Measurements from ENCODE around the gene GALT. TPM values are rescaled to one million over a fixed set of nuclear protein-coding genes. Genes with fewer than 3 reads are reported as not detected.
"Not testable (repeated sequence)": the region's sequence is repeated elsewhere in the genome, so short reads cannot be mapped to it uniquely, and the experiment has no call there.

Gene GALT
- total RNA-seq, 1 experiment from 2014 or later, result 9.9 TPM

DNA sequence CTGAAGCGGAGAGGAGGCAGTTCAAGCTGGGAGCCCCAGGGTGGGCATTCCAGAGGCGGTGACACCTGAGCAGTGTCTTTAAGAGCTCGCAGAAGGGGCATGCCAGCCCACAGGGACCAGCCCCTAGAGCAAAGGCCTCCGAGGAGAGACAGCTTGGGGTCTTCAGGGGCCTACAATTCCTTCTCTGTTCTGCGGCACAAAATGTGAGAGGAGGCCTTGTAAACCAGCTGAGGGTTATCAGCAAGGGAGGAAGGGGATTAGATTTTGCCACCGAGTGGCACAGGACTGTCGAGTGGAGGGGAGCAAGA lies 8.4 kb upstream of the GALT start:
- H3K36me3 ChIP-seq, result peaks cover 9% of the 10 kb centered on the region; the same call in 1 of the 2 replicates
- no peaks in the 10 kb centered on the region for H3K9me3 ChIP-seq
- peak overlapping the region; percentile 76 for H3K4me3 ChIP-seq
- H3K27me3 ChIP-seq, result no peaks in the 10 kb centered on the region
- DNase-seq, result no peak

DNA sequence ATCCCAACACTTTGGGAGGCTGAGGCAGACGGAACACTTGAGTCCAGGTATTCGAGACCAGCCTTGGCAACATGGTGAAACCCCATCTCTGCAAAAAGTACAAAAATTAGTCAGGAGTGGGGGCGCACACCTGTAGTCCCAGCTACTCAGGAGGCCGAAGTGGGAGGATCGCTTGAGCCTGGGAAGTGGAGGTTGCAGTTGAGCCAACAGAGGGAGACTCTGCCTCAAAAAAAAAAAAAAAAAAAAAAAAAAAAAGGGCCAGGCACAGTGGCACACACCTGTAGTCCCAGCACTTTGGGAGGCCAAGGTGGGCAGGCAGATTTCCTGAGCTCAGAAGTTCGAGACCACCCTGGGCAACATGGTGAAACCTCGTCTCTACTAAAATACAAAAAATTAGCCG lies 7.2 kb upstream of the GALT start:
- not testable (repeated sequence) for H3K4me3 ChIP-seq, H3K27me3 ChIP-seq, DNase-seq, H3K9me3 ChIP-seq, H3K36me3 ChIP-seq

DNA sequence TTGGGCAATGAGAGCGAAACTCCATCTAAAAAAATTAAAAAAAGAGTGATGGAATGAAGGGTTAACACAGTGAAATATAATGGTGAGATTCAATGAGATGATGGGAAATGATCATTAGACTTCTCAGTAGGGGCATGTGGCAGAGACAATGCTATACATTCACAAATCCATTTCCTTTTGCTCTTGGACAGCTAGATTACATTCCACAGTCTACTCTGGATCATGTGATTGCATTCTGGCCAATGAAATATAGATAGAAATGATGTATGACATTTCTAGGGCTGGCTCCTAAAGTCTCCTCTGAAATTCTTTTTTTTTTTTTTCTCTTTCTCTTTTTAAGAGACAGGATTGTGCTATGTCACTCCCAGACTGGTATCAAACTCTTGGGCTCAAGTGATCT lies 3.8 kb upstream of the GALT start:
- Histone ChIP-seq H3K36me3 (no peaks in the 10 kb centered on the region), H3K4me3 (no peak overlapping the region), H3K9me3 (no peaks in the 10 kb centered on the region), H3K27me3 (no peaks in the 10 kb centered on the region)
- DNase-seq, result no peak

DNA sequence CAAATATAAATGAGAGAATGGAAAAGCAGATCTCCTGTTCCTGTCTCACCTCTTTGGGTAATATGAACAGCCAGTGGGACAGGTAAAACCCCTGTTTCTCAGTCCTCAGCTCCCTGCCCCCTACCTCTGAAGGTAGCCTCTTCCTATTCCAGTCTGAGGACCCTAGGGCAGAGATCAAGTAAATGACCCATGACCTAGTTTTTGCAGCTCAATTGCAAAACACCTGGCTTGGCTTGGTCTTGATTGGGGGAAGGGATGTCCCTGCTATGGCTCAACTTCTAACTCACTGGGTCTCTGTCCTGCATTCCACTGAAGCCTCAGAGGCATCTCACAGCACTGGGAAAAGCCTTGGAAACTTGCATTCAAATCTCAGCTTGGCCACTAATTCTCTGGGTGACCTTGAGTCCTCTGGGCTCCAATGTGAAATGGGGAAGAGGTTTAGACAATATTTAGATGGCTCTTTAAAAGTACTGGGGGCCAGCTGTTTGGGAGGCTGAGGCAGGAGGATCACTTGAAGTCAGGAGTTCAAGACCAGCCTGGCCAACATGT lies 1.6 kb upstream of the GALT start:
- H3K36me3 ChIP-seq, result no peaks in the 10 kb centered on the region; the same call in 1 of the 2 replicates
- no peaks in the 10 kb centered on the region for H3K27me3 ChIP-seq
- no peak for DNase-seq
- H3K9me3 ChIP-seq, result no peaks in the 10 kb centered on the region
- no peak overlapping the region for H3K4me3 ChIP-seq

DNA sequence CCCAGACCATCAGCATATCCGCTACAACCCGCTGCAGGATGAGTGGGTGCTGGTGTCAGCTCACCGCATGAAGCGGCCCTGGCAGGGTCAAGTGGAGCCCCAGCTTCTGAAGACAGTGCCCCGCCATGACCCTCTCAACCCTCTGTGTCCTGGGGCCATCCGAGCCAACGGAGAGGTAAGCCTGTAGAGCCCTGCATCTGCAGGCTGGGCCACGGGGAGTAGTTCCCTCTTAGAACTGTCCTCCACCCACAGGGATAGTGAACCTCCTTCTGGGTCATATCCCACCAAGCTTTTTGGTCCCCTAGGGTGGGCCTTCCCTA lies 569 bp downstream of the GALT start:
- H3K4me3 ChIP-seq, result peak overlapping the region; percentile 60
- no peaks in the 10 kb centered on the region; the same call in 1 of the 2 replicates for H3K36me3 ChIP-seq
- DNase-seq, result no peak
- no peaks in the 10 kb centered on the region for H3K27me3 ChIP-seq
- H3K9me3 ChIP-seq, result no peaks in the 10 kb centered on the region

DNA sequence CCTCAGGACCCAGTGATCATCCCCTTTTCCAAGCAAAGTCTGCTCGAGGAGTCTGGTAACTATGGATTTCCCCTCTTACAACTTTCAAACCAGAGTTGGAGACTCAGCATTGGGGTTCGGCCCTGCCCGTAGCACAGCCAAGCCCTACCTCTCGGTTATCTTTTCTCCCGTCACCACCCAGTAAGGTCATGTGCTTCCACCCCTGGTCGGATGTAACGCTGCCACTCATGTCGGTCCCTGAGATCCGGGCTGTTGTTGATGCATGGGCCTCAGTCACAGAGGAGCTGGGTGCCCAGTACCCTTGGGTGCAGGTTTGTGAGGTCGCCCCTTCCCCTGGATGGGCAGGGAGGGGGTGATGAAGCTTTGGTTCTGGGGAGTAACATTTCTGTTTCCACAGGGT lies 1.2 kb downstream of the GALT start:
- Histone ChIP-seq H3K27me3 (no peaks in the 10 kb centered on the region), H3K9me3 (no peaks in the 10 kb centered on the region), H3K36me3 (no peaks in the 10 kb centered on the region; the same call in 1 of the 2 replicates), H3K4me3 (peak overlapping the region; percentile 60)
- DNase-seq, result no peak

DNA sequence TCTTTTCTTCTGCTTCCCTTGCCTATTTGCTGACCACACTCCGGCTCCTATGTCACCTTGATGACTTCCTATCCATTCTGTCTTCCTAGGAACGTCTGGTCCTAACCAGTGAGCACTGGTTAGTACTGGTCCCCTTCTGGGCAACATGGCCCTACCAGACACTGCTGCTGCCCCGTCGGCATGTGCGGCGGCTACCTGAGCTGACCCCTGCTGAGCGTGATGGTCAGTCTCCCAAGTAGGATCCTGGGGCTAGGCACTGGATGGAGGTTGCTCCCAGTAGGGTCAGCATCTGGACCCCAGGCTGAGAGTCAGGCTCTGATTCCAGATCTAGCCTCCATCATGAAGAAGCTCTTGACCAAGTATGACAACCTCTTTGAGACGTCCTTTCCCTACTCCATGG lies 2.2 kb downstream of the GALT start:
- DNase-seq, result no peak
- no peak overlapping the region for H3K4me3 ChIP-seq
- no peaks in the 10 kb centered on the region for H3K9me3 ChIP-seq
- no peaks in the 10 kb centered on the region; the same call in 1 of the 2 replicates for H3K36me3 ChIP-seq
- H3K27me3 ChIP-seq, result no peaks in the 10 kb centered on the region

DNA sequence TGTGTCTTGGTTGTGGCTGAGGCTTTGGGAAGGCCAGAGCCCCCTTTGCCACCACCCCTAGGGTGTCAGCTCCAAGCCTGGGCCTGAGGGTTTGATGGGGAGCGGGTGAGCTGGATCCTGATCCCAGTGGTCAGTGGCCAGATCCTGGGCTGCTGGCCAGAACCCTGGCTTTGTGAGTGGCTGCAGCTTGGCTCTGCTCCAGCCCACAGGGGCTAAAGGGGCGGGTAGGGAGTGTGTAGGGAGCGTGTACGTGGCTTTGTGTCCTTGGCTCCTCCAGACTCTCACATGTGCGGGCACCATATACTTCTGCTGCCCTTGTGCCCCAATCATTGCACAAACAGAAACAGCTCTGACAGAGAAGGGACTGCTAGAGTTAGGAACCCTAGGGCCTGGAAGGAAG lies 4.3 kb downstream of the GALT start:
- H3K27me3 ChIP-seq, result no peaks in the 10 kb centered on the region
- H3K4me3 ChIP-seq, result no peak overlapping the region; the same call in 1 of the 2 replicates
- DNase-seq, result no peak
- H3K9me3 ChIP-seq, result no peaks in the 10 kb centered on the region
- H3K36me3 ChIP-seq, result no peaks in the 10 kb centered on the region; the same call in 1 of the 2 replicates

DNA sequence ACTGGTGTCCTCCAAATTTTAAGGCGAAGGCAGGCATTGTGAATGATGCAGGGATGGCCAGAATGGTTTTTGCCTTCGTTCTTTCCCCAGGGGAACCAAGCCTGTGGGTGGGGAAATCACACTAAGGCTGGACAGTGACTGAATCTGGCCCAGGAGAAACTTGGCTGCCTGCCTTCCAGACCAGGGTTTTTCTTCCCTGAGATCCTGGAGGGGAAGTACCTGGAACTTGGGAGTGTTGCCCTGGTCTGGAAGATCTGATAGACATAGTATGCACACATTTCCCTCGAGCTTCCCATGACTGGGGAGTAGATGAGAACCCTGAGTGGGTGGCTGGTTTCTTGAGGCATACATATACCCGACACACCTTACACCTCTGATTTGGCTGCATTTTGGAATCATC lies 4.8 kb downstream of the GALT start:
- Histone ChIP-seq H3K9me3 (no peaks in the 10 kb centered on the region), H3K36me3 (no peaks in the 10 kb centered on the region; the same call in 1 of the 2 replicates), H3K27me3 (no peaks in the 10 kb centered on the region), H3K4me3 (peak overlapping the region; percentile 52)
- DNase-seq, result peak; percentile 58

DNA sequence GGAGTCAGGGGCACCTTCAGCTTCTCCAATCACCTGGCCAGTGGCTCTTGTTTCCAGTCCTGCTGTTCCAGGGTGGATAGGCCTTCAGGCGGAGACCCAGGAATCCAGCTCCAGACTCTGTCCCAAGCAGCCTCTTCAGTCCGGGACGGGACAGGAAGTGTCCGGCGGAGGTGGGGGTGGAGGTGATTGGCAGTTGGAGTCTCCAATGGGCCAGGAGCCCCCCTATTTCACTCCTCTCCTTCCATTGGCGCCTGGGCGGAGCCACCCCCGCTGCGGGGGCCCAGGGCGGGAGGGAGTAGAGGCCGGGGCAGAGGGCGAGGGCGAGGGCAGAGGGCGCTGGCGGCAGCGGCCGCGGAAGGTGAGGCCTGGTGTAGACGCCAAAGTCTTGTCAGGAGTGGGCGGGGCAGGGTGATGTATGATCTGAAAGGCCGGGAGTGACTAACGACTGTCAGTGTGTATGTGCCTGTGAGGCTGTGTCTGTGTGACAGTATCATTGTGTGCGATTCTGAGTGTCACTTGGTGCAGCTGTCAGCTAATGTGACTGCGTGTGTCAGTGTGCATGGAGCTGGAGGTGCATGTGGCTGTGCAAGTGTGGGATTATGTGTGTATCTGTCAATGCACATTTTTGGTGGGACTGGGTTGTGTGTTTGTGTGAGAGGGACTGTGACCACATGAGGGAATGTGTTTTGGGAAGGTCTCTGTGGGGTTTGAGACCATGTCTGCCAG lies 5.6 kb downstream of the GALT start, which contains the start of gene IL11RA:
Gene IL11RA, plus strand, starts transcription at position 310 of the 726 bp plus-strand sequence. CDS start 3,033 bp downstream, outside the sequence.
- Histone ChIP-seq H3K36me3 (no peaks in the 10 kb centered on the region; the same call in 1 of the 2 replicates), H3K27me3 (no peaks in the 10 kb centered on the region), H3K4me3 (peak within 1 kb of the TSS; percentile 52), H3K9me3 (no peaks in the 10 kb centered on the region)
- DNase-seq, result peak; percentile 96

DNA sequence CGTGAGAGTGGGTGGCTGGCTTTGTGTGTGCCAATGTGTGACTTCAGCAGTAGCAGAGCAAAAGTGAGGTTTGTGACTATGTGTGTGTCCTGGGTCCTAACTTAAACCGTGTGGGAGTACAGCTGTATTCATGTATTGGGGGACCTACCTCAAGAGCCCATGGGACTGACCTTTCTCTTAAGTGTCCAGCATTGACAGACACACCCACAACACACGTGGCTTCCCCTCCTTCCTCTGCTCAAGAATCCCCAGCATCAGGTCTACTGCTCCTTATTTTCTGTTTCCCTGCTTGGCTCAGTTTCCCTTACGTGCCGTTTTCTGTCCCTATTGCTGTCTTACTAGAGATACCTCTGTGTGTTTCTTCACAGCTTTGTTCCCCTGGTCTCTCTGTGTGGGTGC lies 6.1 kb downstream of the GALT start:
- Histone ChIP-seq H3K27me3 (no peaks in the 10 kb centered on the region), H3K4me3 (peak overlapping the region; percentile 52), H3K36me3 (no peaks in the 10 kb centered on the region; the same call in 1 of the 2 replicates), H3K9me3 (no peaks in the 10 kb centered on the region)
- no peak for DNase-seq

DNA sequence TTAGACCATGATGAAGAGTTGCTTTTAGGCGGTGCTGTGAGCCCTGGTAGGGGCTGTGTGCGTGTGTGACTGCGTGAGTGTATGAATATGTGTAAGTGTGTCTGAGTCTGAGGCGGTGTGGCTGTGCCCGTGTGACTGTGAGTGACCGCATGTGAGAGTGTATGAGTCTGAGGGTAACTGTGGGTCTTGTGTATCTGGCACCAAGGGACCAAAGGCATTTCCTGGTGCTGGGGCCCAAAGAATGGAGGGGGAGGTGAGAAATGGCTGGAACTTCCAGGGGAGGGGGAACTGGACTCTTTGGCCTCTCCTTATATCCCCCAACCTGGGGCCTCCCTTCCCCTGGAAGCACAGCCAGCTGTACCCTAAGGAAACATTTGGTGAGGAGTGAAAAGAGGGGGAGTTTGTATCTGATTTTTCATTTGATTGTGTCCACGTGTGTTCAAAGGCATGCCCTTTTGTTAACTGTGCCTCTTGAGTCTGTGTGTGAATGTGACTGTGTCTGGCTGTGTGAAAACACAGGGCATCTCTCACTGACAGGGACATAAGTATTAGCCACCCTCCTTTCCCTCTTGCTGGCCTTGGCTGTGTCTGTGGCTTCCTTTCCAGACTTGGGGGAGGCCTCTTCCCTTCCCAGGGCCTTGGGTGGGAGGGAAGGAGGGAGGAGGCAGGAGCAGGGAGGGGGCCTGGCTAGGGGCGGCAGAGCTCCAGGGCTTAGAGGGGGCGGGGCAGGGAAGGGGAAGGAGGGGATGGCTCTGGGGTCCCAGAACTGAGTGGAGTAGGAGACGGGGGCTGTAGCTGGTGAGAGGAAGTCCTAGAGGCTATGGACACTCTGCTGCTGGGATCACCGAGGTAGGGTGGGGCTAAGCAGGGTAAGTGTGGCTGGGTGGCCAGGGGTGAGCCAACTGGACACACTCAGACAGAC lies 6.9 kb downstream of the GALT start:
- no peak overlapping the region; the same call in 1 of the 2 replicates for H3K4me3 ChIP-seq
- DNase-seq, result peak; percentile 31

DNA sequence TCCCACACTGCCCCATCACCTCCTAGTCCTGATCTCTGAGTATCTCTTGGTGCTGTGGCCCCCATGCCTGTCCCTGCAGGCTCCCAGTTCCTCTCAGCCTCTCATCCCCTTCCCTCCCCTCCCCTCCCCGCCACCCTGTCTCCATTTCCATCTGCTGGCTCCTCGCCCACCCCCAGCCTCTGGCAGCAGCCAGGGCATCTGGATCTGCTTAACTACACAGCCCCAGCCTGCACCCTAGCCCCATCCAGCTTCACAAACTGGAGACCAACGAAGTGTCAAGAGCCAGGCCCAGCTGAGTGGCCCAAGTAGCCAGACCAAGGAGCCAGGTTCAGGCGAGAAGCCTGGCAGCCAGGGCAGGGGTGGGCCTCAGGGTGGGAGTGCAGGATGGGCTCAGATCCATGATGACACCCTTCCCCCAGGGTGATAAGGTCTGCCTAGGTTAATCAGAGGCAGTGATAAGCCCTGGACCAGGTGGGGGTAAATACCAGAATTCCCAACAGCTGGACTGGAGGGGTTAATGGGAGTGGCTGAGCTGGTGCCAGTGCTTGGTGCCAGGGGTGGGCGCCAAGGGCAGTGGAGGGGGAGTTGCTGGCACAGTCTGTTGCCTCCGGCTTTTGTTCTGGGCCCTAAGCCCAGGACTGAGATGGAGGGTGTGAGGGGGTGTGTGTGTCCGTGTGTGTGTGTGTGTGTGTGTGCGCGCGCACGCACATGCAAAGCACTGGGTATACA lies 8.0 kb downstream of the GALT start:
- peak; percentile 87 for DNase-seq

More for the DNA sequence above, 6.9 kb downstream of the GALT start:
- H3K9me3 ChIP-seq, result no peaks in the 10 kb centered on the region
- no peaks in the 10 kb centered on the region; the same call in 1 of the 2 replicates for H3K36me3 ChIP-seq
- no peaks in the 10 kb centered on the region for H3K27me3 ChIP-seq

DNA sequence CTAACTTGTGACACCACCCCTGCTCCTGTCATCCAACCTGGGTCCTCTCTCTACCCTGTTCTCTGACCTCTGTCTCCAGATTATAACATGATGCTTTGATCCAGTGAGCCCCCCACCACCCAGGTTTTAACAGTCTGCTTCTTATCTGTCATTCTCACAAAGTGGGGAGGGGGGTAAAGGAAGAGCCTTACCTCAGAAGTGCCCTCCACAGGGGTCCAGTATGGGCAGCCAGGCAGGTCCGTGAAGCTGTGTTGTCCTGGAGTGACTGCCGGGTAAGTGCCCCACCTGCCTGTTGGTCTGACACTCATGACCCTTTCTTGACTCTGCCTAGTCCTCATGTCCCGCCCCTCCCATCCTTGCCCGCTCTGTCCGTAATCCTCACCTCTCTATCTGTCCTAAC lies 8.9 kb downstream of the GALT start:
- DNase-seq, result no peak
- no peaks in the 10 kb centered on the region for H3K36me3 ChIP-seq

More for the DNA sequence above, 8.0 kb downstream of the GALT start:
- Histone ChIP-seq H3K4me3 (no peak overlapping the region), H3K27me3 (no peaks in the 10 kb centered on the region), H3K9me3 (no peaks in the 10 kb centered on the region), H3K36me3 (no peaks in the 10 kb centered on the region)

DNA sequence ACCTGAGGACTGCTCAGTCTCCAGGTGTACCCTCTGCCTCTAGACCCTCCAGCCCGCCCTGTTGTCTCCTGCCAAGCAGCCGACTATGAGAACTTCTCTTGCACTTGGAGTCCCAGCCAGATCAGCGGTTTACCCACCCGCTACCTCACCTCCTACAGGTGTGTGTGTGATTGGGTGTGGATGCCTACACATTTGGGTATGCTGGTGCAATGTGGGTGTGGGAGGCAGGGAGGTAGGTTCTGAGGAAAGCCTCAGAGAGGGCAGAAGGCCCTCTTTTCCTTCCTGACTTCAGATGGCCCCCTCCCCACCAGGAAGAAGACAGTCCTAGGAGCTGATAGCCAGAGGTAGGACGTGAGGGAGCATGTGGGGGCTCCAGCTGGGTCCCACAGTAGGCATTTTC lies 10.5 kb downstream of the GALT start:
- no peak for DNase-seq
- H3K4me3 ChIP-seq, result no peak overlapping the region
- H3K27me3 ChIP-seq, result no peaks in the 10 kb centered on the region
- no peaks in the 10 kb centered on the region for H3K9me3 ChIP-seq
- no peaks in the 10 kb centered on the region for H3K36me3 ChIP-seq

More for the DNA sequence above, 8.9 kb downstream of the GALT start:
- no peaks in the 10 kb centered on the region for H3K27me3 ChIP-seq
- H3K9me3 ChIP-seq, result no peaks in the 10 kb centered on the region
- H3K4me3 ChIP-seq, result no peak overlapping the region

DNA sequence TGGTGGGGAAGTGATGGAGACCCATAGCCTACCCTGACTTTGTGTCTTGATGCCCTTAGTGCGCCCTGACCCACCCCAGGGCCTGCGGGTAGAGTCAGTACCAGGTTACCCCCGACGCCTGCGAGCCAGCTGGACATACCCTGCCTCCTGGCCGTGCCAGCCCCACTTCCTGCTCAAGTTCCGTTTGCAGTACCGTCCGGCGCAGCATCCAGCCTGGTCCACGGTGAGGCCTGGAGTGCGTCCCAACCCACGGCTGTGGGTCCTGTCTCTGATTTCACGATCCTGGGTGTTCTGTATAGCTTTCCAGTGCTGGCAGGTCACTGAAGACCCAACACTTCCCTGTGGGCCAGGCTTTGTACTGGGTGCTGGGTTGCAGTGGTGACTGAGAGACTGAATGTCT lies 12.0 kb downstream of the GALT start:
- no peak for DNase-seq
- H3K36me3 ChIP-seq, result no peaks in the 10 kb centered on the region
- no peaks in the 10 kb centered on the region for H3K9me3 ChIP-seq
- no peaks in the 10 kb centered on the region for H3K27me3 ChIP-seq
- H3K4me3 ChIP-seq, result no peak overlapping the region
